ENCODE results near the gene PGA4. TPM values are rescaled to one million over a fixed set of nuclear protein-coding genes. Genes with fewer than 3 reads are reported as not detected.
"Not testable (repeated sequence)": the region's sequence is repeated elsewhere in the genome, so short reads cannot be mapped to it uniquely, and the experiment has no call there.

PGA4 gene
- total RNA-seq, 2 experiments from 2014 or later, result not detected

DNA sequence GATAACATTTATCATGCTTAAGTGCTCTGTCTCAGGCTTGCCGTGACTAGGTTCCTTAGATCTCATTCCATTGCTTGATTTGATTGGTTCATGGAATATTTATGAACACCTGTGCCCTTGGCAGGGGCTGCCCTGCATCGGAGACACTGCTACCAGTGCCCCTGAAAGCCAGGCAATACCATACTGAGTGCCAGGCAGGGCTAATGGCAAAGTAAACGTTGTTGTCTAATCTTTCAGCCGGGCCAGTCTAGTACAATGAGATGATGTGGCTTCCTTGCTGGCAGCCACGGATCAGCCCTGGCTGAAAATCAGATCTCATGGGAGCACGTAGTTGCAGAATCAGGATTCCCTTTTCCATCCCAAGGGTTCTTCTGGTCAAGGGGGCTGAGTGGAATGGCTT, 23.8 kb upstream of the PGA4 start:
- Mint-ChIP-seq H3K4me1 (ENCODE audit: low read depth) (no peaks in the 10 kb centered on the region), H3K27ac (no peak overlapping the region), H3K4me3 (no peak overlapping the region), H3K27me3 (peaks cover 16% of the 10 kb centered on the region), H3K9me3 (no peaks in the 10 kb centered on the region), H3K36me3 (ENCODE audit: low read depth) (no peaks in the 10 kb centered on the region)
- no peak overlapping the region for H3K27ac ChIP-seq (ENCODE audit: low read depth in 1 of 2, low read length in 2 of 2)
- ATAC-seq (ENCODE audit: poor library complexity) (no peak), DNase-seq (no peak)
- ChIA-PET CTCF (no interaction called here), POLR2A (no interaction called here)
- no peaks in the 10 kb centered on the region for H3K4me1 ChIP-seq (ENCODE audit: insufficient read depth, low read length)
- no peak overlapping the region for H3K4me3 ChIP-seq (ENCODE audit: low read length)
- H3K36me3 ChIP-seq (ENCODE audit: insufficient read depth, low read length), result no peaks in the 10 kb centered on the region
- H3K27me3 ChIP-seq (ENCODE audit: control insufficient read depth in 1 of 2, insufficient read depth in 2 of 2, low read length in 2 of 2), result no peaks in the 10 kb centered on the region
- intact Hi-C loops (cut with DNase I, micrococcal nuclease), result no loop called here
- H3K9me3 ChIP-seq (ENCODE audit: control insufficient read depth in 1 of 2, insufficient read depth in 1 of 2, low read length in 2 of 2), result peaks cover 0 to 4% of the 10 kb centered on the region in 2 experiments
- TF ChIP-seq, protein P1, sequence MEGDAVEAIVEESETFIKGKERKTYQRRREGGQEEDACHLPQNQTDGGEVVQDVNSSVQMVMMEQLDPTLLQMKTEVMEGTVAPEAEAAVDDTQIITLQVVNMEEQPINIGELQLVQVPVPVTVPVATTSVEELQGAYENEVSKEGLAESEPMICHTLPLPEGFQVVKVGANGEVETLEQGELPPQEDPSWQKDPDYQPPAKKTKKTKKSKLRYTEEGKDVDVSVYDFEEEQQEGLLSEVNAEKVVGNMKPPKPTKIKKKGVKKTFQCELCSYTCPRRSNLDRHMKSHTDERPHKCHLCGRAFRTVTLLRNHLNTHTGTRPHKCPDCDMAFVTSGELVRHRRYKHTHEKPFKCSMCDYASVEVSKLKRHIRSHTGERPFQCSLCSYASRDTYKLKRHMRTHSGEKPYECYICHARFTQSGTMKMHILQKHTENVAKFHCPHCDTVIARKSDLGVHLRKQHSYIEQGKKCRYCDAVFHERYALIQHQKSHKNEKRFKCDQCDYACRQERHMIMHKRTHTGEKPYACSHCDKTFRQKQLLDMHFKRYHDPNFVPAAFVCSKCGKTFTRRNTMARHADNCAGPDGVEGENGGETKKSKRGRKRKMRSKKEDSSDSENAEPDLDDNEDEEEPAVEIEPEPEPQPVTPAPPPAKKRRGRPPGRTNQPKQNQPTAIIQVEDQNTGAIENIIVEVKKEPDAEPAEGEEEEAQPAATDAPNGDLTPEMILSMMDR (IDR thresholded peaks at IDR 0.05), result no peak

DNA sequence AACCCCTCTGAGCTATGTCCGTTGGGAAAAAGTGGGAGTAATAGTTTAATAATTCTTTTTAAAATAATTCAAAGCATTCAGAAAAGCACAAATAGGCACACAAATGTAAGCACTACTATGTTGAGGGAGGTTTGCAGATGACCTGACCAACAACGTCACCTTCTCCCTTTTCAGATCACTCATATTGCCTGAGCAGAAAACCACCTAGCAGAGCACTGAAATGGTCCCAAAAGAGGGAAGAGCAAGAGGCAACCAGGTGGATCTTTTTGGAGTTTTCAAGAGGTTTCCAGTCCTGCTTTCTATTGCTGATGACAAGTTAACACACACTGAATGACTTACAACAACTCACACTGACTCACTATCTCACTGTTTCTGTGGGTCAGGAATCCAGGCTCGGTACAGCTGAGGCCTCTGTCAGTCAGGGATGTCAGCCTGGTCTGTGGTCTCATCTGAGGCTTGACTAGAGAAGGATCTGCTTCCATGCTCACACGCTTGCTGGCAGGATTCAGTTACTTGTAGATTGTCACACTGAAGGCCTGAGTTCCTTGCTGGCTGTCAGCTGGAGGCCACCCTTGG, 23.1 kb upstream of the PGA4 start:
- no peak for DNase-seq
- CTCF ChIA-PET, result no interaction called here
- no peaks in the 10 kb centered on the region for H3K4me1 Mint-ChIP-seq (ENCODE audit: low read depth)
- peaks cover 16% of the 10 kb centered on the region for H3K27me3 Mint-ChIP-seq
- H3K4me3 ChIP-seq (ENCODE audit: low read length), result no peak overlapping the region
- H3K36me3 ChIP-seq (ENCODE audit: insufficient read depth, low read length), result no peaks in the 10 kb centered on the region
- H3K36me3 Mint-ChIP-seq (ENCODE audit: low read depth), result no peaks in the 10 kb centered on the region
- H3K27ac ChIP-seq (ENCODE audit: low read depth in 1 of 2, low read length in 2 of 2), result no peak overlapping the region
- no peak overlapping the region for H3K27ac Mint-ChIP-seq
- no peak for ATAC-seq (ENCODE audit: poor library complexity)
- intact Hi-C loops (cut with DNase I, micrococcal nuclease), result no loop called here
- TF ChIP-seq, protein P1 (IDR thresholded peaks at IDR 0.05), result no peak
- H3K9me3 ChIP-seq (ENCODE audit: control insufficient read depth in 1 of 2, insufficient read depth in 1 of 2, low read length in 2 of 2), result peaks cover 0 to 4% of the 10 kb centered on the region in 2 experiments
- no peak overlapping the region for H3K4me3 Mint-ChIP-seq
- POLR2A ChIA-PET, result no interaction called here
- H3K9me3 Mint-ChIP-seq, result no peaks in the 10 kb centered on the region
- H3K4me1 ChIP-seq (ENCODE audit: insufficient read depth, low read length), result no peaks in the 10 kb centered on the region
- no peaks in the 10 kb centered on the region for H3K27me3 ChIP-seq (ENCODE audit: control insufficient read depth in 1 of 2, insufficient read depth in 2 of 2, low read length in 2 of 2)

DNA sequence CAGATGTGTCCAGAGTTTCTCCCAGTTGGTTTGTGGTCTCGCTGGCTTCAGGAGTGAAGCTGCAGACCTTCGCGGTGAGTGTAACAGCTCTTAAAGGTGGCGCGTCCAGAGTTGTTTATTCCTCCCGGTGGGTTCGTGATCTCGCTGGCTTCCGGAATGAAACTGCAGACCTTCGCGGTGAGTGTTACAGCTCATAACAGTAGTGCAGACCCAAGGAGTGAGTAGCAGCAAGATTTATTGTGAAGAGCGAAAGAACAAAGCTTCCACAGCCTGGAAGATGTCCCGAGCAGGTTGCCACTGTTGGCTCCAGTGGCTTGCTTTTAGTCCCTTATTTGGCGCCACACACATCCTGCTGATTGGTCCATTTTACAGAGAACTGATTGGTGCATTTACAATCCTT, 20.7 kb upstream of the PGA4 start:
- Mint-ChIP-seq H3K4me3 (no peak overlapping the region), H3K9me3 (no peaks in the 10 kb centered on the region), H3K27me3 (peaks cover 11% of the 10 kb centered on the region), H3K27ac (no peak overlapping the region), H3K36me3 (ENCODE audit: low read depth) (no peaks in the 10 kb centered on the region), H3K4me1 (ENCODE audit: low read depth) (no peaks in the 10 kb centered on the region)
- Histone ChIP-seq H3K9me3 (ENCODE audit: control insufficient read depth in 1 of 2, insufficient read depth in 1 of 2, low read length in 2 of 2) (peaks cover 0 to 4% of the 10 kb centered on the region in 2 experiments), H3K4me1 (ENCODE audit: insufficient read depth, low read length) (no peaks in the 10 kb centered on the region), H3K36me3 (ENCODE audit: insufficient read depth, low read length) (no peaks in the 10 kb centered on the region), H3K27ac (ENCODE audit: low read depth in 1 of 2, low read length in 2 of 2) (no peak overlapping the region), H3K27me3 (ENCODE audit: control insufficient read depth in 1 of 2, insufficient read depth in 2 of 2, low read length in 2 of 2) (no peaks in the 10 kb centered on the region), H3K4me3 (ENCODE audit: low read length) (no peak overlapping the region)
- DNase-seq (no peak), ATAC-seq (ENCODE audit: poor library complexity) (no peak)
- CTCF ChIA-PET, result no interaction called here
- POLR2A ChIA-PET, result no interaction called here
- intact Hi-C loops (cut with DNase I, micrococcal nuclease), result loop anchor here in 1 of 2 experiments (10.0 kb wide), 1 partner anchor 73 kb away; no protein-coding TSS in a partner anchor
- TF ChIP-seq, protein P1 (IDR thresholded peaks at IDR 0.05), result no peak

DNA sequence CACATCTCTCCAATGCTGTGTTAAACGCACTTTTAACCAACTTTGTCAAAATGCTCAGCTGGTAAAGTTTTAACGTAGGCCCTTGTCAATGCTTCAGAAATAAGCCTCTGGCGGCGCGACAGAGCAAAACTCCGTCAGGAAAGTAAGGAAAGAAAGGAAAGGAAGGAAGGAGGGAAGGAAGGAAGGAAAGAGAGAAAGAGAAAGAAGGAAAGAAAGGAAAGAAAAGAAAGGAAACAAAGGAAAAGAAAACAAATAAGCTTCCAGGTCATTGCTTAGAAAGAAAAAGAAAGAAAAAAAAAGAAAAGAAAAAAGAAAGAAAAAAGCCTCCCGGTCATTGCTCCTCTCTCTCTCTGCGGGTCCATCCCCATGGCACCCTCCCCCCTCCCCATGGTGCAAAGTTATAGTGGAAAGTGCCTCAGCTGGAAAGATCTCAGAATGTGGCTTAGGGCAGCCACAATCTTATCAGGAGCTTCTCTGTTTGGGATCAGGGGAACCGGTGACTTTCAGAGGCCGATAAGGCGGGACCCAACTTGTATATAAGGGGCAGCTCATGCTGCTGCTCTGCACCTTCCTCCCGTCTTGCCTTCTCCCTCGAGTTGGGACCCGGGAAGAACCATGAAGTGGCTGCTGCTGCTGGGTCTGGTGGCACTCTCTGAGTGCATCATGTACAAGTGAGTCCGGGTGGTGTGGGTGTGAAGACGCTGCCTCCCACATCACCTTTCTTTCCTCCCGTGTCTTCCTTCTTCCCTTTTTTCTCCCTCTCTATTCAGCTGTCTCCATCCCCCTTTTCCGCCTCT, 19.0 kb upstream of the PGA4 start, which contains the start of gene PGA3:
TSS of gene PGA3 (plus strand) at position 566 of the 797 bp plus-strand sequence. CDS start at position 616, 50 bp downstream.
- H3K27ac ChIP-seq (ENCODE audit: low read depth in 1 of 2, low read length in 2 of 2); CTCF ChIA-PET; H3K36me3 ChIP-seq (ENCODE audit: insufficient read depth, low read length); DNase-seq; H3K4me1 ChIP-seq (ENCODE audit: insufficient read depth, low read length); H3K27ac Mint-ChIP-seq; H3K27me3 ChIP-seq (ENCODE audit: control insufficient read depth in 1 of 2, insufficient read depth in 2 of 2, low read length in 2 of 2); H3K36me3 Mint-ChIP-seq (ENCODE audit: low read depth); H3K9me3 Mint-ChIP-seq; H3K4me3 ChIP-seq (ENCODE audit: low read length); H3K4me1 Mint-ChIP-seq (ENCODE audit: low read depth); H3K9me3 ChIP-seq (ENCODE audit: control insufficient read depth in 1 of 2, insufficient read depth in 1 of 2, low read length in 2 of 2); ATAC-seq (ENCODE audit: poor library complexity); H3K4me3 Mint-ChIP-seq: not testable (repeated sequence)
- intact Hi-C loops (cut with DNase I, micrococcal nuclease), result loop anchor here in 1 of 2 experiments (10.0 kb wide), 1 partner anchor 72 kb away; no protein-coding TSS in a partner anchor
- POLR2A ChIA-PET, result interaction anchor here (0.7 kb wide), 1 partner anchor 275 kb away, joined by 3 read pairs; no protein-coding TSS in a partner anchor
- peaks cover 11% of the 10 kb centered on the region for H3K27me3 Mint-ChIP-seq

DNA sequence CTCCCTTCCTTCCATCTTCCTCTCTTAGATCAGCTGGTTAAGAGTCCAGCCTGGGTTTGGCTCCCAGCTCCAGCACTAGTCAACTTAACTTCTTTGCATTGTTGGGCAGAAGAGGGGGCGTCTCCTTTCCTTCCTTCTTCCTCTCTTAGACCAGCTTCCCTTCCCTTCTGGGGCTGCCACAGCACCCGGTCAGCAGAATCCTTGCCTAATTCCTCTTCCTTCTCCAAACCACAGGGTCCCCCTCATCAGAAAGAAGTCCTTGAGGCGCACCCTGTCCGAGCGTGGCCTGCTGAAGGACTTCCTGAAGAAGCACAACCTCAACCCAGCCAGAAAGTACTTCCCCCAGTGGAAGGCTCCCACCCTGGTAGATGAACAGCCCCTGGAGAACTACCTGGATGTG, 18.3 kb upstream of the PGA4 start:
- H3K27ac ChIP-seq (ENCODE audit: low read depth in 1 of 2, low read length in 2 of 2); H3K4me1 ChIP-seq (ENCODE audit: insufficient read depth, low read length); H3K4me1 Mint-ChIP-seq (ENCODE audit: low read depth); H3K27ac Mint-ChIP-seq; DNase-seq; H3K4me3 ChIP-seq (ENCODE audit: low read length); H3K36me3 Mint-ChIP-seq (ENCODE audit: low read depth); CTCF ChIA-PET; H3K9me3 Mint-ChIP-seq; H3K4me3 Mint-ChIP-seq; H3K9me3 ChIP-seq (ENCODE audit: control insufficient read depth in 1 of 2, insufficient read depth in 1 of 2, low read length in 2 of 2); H3K27me3 ChIP-seq (ENCODE audit: control insufficient read depth in 1 of 2, insufficient read depth in 2 of 2, low read length in 2 of 2); ATAC-seq (ENCODE audit: poor library complexity); POLR2A ChIA-PET; H3K36me3 ChIP-seq (ENCODE audit: insufficient read depth, low read length): not testable (repeated sequence)
- intact Hi-C loops (cut with DNase I, micrococcal nuclease), result loop anchor here in 1 of 2 experiments (10.0 kb wide), 1 partner anchor 71 kb away; no protein-coding TSS in a partner anchor
- peaks cover 11% of the 10 kb centered on the region for H3K27me3 Mint-ChIP-seq

Data from CD4-positive, alpha-beta T cell (primary cell).